Gastrocnemius medialis (tissue), 4 donors: ENCODE results near the gene AIF1L. TPM values are rescaled to one million over a fixed set of nuclear protein-coding genes. Genes with fewer than 3 reads are reported as not detected.

Experiments
- ATAC-seq, 2 donors: fragments of 150-250 bp; one replicate each; pipeline ENCODE4 v1.9.1; 2016
- DNase-seq, 2 donors: peaks; one replicate each; pipeline ENCODE4 v3.0.0-alpha.2; 2019
- H3K27ac ChIP-seq, 4 donors: fragments of 200-600 bp; sonication (generic); 1 replicate in 1 of 4; 2 replicates in 3 of 4; pipeline ENCODE4 v1.5.1; 2016 to 2018; ENCODE audit warnings: mild to moderate bottlenecking in 2 of 4, moderate library complexity in 1 of 4
- H3K27me3 ChIP-seq, 3 donors: fragments of 200-600 bp; sonication (generic) in 2 of 3; 1 replicate in 1 of 3; 2 replicates in 2 of 3; pipeline versions ENCODE4 v1.5.1 to v1.6.0; 2016 to 2019; ENCODE audit warnings: mild to moderate bottlenecking in 1 of 3, moderate library complexity in 1 of 3
- H3K36me3 ChIP-seq, 2 donors: fragments of 200-600 bp; sonication (generic) in 1 of 2; one replicate each; pipeline ENCODE4 v1.5.1; 2017 to 2018
- H3K4me1 ChIP-seq, 2 donors: fragments of 200-600 bp; sonication (generic) in 1 of 2; one replicate each; pipeline ENCODE4 v1.5.1; 2016 to 2017; ENCODE audit warnings: mild to moderate bottlenecking in 2 of 2
- H3K4me3 ChIP-seq, 4 donors: fragments of 200-600 bp; sonication (generic) in 3 of 4; 1 replicate in 1 of 4; 2 replicates in 3 of 4; pipeline ENCODE4 v1.5.1; 2016 to 2019; ENCODE audit warnings: mild to moderate bottlenecking in 2 of 4
- H3K9me3 ChIP-seq, 3 donors: fragments of 200-600 bp; sonication (generic) in 2 of 3; 1 replicate in 1 of 3; 2 replicates in 2 of 3; pipeline ENCODE4 v1.5.1; 2016 to 2019
- POLR2A ChIP-seq, 2 donors: fragments of 450-650 bp; IDR thresholded peaks; one replicate each; pipeline ENCODE4 v1.6.1; 2017; ENCODE audit warnings: antibody characterized with exemption in 2 of 2, mild to moderate bottlenecking in 2 of 2, moderate library complexity in 2 of 2
- in situ Hi-C, 4 donors: fragments of 200-750 bp; cut with MboI; loops; one replicate each; pipeline versions ENCODE4 v1.15.0 to v1.8.0; 2017; ENCODE audit warnings: low sequenced_read_pairs in 4 of 4
- intact Hi-C: fragments of 100-400 bp; cut with DNase I; formaldehyde crosslinking; loops from one replicate; pipeline ENCODE4 v1.15.1; 2023; ENCODE audit warnings: low total_unique reads
- total RNA-seq, 4 donors: library from RNA; depleted of rRNA; stranded (reverse); fragments of >200 nt; gene quantifications; one replicate each; pipeline versions ENCODE4 v1.1.0 to v1.2.3, GENCODE V29; 2016
- TF ChIP-seq, protein P1 (sequence below), 5 experiments: fragments of 450-650 bp in 3 of 5; fragments of 200-600 bp in 2 of 5; sonication (generic) in 2 of 5; IDR thresholded peaks in 4 of 5; conservative IDR thresholded peaks in 1 of 5; 1 replicate in 4 of 5; 2 replicates in 1 of 5; pipeline ENCODE4 v1.5.1; 2016 to 2019; ENCODE audit warnings: antibody characterized with exemption in 5 of 5, mild to moderate bottlenecking in 3 of 5, moderate library complexity in 3 of 5

AIF1L gene
- total RNA-seq, 4 donors from 2014 or later = 7.5 to 10.6 (median 8.9) TPM

GRCh38 chr9:131090025-131090787 lies 6.1 kb upstream of the AIF1L start:
- H3K36me3 ChIP-seq = no peaks in the 10 kb centered on the region
- intact Hi-C loops = no loop called here
- no peak overlapping the region for H3K4me3 ChIP-seq
- peaks cover 9 to 22% (median 19%) of the 10 kb centered on the region in 3 donors for H3K27me3 ChIP-seq
- no peak for ATAC-seq
- H3K9me3 ChIP-seq = no peaks in the 10 kb centered on the region
- H3K4me1 ChIP-seq = no peaks in the 10 kb centered on the region
- no peak for DNase-seq
- TF ChIP-seq, protein P1, sequence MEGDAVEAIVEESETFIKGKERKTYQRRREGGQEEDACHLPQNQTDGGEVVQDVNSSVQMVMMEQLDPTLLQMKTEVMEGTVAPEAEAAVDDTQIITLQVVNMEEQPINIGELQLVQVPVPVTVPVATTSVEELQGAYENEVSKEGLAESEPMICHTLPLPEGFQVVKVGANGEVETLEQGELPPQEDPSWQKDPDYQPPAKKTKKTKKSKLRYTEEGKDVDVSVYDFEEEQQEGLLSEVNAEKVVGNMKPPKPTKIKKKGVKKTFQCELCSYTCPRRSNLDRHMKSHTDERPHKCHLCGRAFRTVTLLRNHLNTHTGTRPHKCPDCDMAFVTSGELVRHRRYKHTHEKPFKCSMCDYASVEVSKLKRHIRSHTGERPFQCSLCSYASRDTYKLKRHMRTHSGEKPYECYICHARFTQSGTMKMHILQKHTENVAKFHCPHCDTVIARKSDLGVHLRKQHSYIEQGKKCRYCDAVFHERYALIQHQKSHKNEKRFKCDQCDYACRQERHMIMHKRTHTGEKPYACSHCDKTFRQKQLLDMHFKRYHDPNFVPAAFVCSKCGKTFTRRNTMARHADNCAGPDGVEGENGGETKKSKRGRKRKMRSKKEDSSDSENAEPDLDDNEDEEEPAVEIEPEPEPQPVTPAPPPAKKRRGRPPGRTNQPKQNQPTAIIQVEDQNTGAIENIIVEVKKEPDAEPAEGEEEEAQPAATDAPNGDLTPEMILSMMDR (IDR thresholded peaks at IDR 0.05 in 4 of 5, conservative IDR thresholded peaks at IDR 0.05 in 1 of 5) = no peak
- no peak for TF ChIP-seq POLR2A (IDR thresholded peaks at IDR 0.05)
- in situ Hi-C loops = no loop called here
- no peak overlapping the region for H3K27ac ChIP-seq

GRCh38 chr9:131091352-131091992 lies 4.9 kb upstream of the AIF1L start:
- DNase-seq = no peak
- in situ Hi-C loops = no loop called here
- Histone ChIP-seq H3K27ac (no peak overlapping the region), H3K4me1 (no peaks in the 10 kb centered on the region), H3K36me3 (no peaks in the 10 kb centered on the region), H3K4me3 (no peak overlapping the region), H3K27me3 (peaks cover 20 to 29% (median 22%) of the 10 kb centered on the region in 3 donors), H3K9me3 (no peaks in the 10 kb centered on the region)
- ATAC-seq = no peak
- intact Hi-C loops = no loop called here
- TF ChIP-seq POLR2A (IDR thresholded peaks at IDR 0.05) = no peak

DNA sequence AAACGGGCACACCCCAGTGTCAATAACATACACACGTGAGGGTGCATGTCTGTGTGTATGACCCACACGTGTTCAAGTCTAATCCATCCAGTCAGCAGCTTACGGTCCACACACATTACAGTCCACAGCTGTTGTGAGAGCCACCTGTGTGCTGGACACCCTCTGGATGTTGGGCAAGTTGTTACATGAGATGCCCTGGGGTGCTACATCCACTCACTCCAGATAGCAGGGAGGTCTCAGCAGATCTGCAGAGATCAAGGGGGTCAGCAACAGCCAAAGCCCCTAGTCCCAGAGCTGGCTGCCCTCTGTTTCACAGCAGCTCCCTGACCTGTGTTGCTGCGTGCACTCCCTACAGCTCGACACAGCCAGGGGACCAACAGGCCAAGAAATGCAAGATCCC lies 4.3 kb upstream of the AIF1L start:
- no peak overlapping the region for H3K4me3 ChIP-seq
- TF ChIP-seq, protein P1 (IDR thresholded peaks at IDR 0.05 in 4 of 5, conservative IDR thresholded peaks at IDR 0.05 in 1 of 5) = no peak
- TF ChIP-seq POLR2A (IDR thresholded peaks at IDR 0.05) = no peak
- no peaks in the 10 kb centered on the region for H3K9me3 ChIP-seq
- no peak for DNase-seq
- no peaks in the 10 kb centered on the region for H3K4me1 ChIP-seq
- in situ Hi-C loops = no loop called here
- peaks cover 22 to 34% (median 25%) of the 10 kb centered on the region in 3 donors for H3K27me3 ChIP-seq
- ATAC-seq = no peak
- intact Hi-C loops = no loop called here
- H3K36me3 ChIP-seq = no peaks in the 10 kb centered on the region
- H3K27ac ChIP-seq = no peak overlapping the region

DNA sequence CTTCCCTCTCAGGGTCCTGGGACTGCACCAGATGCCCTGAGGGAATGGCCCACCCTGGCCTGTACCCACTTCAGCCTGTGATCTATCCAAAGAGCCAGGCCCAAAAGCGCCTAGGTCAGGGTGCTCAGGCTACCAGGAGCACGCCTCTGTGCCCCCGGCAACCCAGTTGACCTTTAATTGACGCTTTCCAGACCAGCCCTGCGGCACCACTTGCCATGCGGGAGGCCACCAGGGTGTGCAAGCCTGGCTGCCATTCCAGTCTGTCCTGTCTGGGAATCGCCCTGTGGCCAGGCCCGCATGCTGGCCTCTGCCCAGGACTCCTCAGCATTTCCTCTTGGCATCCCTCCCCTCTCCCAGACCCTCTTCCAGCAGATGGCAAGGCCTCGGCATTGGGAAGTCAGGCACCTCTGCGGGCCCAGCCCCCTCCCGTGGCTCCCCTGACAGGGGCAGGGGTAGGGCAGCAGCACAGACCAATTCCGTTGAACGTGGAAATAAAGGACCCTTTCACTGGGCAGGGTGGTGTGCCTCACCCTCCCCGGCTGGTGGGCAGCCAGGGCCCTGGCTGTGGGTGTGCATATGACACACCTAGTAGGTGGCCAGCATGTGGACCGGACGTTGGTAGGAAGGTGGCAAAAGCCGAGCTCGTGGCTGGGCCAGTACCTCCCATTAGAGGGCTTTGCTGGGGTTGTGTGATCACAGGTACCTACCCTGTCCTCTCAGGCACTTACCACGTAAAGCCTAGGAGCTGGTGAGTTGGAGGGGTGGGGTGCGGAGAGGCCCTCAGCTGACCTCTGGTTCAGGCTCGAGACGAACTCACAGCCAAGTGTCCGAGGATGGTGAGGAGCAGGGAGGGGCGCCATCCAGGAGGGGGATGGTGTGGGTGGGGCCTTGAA lies 3.5 kb upstream of the AIF1L start:
- Histone ChIP-seq H3K4me1 (no peaks in the 10 kb centered on the region), H3K9me3 (no peaks in the 10 kb centered on the region), H3K36me3 (no peaks in the 10 kb centered on the region), H3K27me3 (peaks cover 26 to 39% (median 32%) of the 10 kb centered on the region in 3 donors), H3K4me3 (no peak overlapping the region), H3K27ac (no peak overlapping the region)
- DNase-seq (no peak), ATAC-seq (no peak)
- TF ChIP-seq POLR2A (IDR thresholded peaks at IDR 0.05) = no peak
- in situ Hi-C loops (no loop called here), intact Hi-C loops (no loop called here)

- H3K27ac ChIP-seq = no peak overlapping the region
- ATAC-seq (no peak), DNase-seq (no peak)
- intact Hi-C loops = no loop called here
- H3K27me3 ChIP-seq = peaks cover 33 to 47% (median 33%) of the 10 kb centered on the region in 3 donors
- no peaks in the 10 kb centered on the region for H3K36me3 ChIP-seq
- in situ Hi-C loops = no loop called here
- H3K4me3 ChIP-seq = no peak overlapping the region
- H3K9me3 ChIP-seq = no peaks in the 10 kb centered on the region
- H3K4me1 ChIP-seq = no peaks in the 10 kb centered on the region
- no peak for TF ChIP-seq POLR2A (IDR thresholded peaks at IDR 0.05)
- TF ChIP-seq, protein P1 (IDR thresholded peaks at IDR 0.05 in 4 of 5, conservative IDR thresholded peaks at IDR 0.05 in 1 of 5) = no peak
Observed at GRCh38 chr9:131094015-131094414, 2.3 kb upstream of the AIF1L start.
